Tongue (tissue), 2 donors: Measurements from ENCODE around the gene GRK4. TPM values are rescaled to one million over a fixed set of nuclear protein-coding genes. Genes with fewer than 3 reads are reported as not detected.
"Not testable (repeated sequence)": the region's sequence is repeated elsewhere in the genome, so short reads cannot be mapped to it uniquely, and the experiment has no call there.

Experiments used
- DNase-seq: peaks from one replicate; pipeline ENCODE4 v3.0.0-alpha.2; 2015
- total RNA-seq: library from RNA; depleted of rRNA; stranded (reverse); fragments of >200 nt; gene quantifications from one replicate; pipeline ENCODE4 v1.2.3, GENCODE V29; 2014

The GRK4 gene
- total RNA-seq, 1 donor from 2014 or later: 7.4 TPM

GRCh38 chr4:3040452-3041191 is 77.3 kb downstream of the GRK4 start:
- DNase-seq: no peak

DNA sequence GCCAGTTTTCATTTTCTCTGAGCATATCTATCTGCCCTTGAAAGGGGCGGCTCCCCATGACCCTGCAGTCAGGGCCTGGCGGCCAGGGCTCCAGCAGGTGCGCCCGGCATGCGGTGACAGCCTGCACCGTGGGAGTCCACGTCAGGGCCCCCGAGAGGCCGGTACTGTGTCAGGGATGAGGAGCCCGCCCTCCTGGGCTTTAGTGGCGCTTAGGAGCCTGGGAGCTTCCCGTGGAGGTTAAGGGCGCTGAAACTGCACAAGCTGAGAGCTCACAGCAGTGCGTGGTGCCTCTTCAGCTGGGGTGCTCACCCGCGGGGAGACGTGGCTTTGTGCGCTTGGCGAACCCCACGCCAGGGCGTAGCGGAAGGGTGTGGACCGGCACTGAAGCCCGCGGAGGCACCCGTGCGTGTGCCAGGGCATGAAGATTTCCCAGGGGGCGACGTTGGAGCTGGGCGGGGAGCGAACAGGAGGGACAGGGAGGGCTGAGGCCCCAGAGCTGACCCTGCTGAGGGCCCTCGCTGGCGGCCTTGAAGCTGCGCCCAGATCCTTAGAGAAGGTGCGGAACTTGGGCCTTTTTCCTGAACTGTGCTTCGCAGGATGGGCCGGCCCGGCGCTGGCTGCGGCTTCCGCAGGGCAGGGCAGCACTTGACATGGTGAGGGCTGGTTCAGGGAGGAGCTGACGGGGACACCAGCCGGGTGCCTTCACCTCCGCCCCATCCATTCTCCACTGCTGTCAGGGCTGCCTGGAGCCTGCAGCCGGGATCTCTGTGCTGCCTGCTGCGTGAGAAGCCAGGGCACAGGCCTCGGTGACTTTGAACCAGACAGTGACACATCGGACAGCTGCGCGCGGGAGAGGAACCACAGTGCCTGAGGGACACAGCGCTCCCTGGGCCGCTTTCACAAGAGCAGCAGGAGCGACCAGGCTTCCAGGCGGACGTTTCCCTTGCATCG is 78.1 kb downstream of the GRK4 start:
- DNase-seq: peak; percentile 89

DNA sequence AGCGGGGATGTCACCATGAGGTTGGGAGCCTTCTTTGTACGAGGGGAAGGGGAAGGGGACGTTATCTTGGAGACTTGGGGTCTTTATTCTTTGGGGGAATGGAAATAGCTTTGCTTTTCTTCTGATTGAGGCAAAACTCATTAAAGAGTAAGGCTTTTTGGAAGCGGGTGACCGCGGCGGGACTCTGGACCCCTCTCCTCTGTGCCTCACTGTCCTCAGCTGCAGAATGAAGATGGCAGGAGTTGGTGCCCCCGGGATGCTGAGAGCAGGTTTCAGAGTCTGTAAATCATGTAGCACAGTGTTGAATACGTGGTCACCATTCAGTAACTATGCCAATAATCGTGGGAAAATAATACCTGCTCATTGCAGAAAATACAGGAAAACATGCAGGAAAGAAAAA is 78.9 kb downstream of the GRK4 start:
- no peak for DNase-seq

- no peak for DNase-seq
These were observed 80.1 kb downstream of the GRK4 start for GRCh38 chr4:3043282-3044020.

DNA sequence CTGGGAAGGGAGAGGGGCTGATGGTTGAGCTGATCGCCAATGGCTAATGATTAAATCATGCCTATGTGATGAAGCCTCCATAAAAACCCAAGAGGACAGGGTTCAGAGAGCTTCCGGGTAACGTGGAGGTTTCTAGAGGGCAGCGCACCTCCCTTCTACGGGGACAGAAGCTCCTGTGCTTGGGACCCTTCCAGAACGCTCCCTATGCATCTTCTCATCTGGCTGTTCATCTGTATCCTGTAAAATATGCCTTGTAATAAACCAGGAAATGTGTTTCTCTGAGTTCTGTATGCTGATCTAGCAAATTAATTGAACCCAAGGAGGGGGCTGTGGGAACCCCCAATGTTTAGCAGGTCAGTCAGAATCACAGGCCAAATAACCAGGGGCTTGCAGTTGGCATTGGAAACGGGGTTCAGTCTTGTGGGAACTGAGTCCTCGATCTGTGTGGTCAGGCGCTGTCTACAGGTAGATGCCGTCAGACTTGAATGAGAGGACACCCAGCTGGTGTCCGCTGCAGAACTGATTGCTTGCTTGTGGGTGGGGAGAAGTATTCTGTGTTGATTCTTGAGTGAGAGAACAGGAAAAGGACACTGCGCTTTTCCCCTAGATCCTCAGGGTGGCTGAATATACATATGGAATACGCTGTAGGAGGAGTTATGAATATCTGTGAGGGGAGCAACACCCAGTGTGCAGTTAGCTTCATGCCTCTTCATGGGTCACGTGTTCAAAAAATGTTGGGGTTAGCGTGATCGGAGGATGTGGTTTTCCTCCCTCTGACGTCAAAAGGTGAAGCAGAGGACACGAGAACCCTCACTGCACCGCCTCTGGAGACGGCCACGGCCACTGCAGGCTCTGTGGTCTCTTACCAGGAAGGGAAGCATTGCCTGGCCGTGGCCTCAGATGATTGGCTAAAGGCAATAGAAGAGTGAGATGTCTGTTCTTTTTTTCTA is 81.8 kb downstream of the GRK4 start:
- no peak for DNase-seq

- no peak for DNase-seq
These were observed 82.8 kb downstream of the GRK4 start for GRCh38 chr4:3046162-3046561.

- no peak for DNase-seq
These were observed 83.3 kb downstream of the GRK4 start for GRCh38 chr4:3046623-3047022.

GRCh38 chr4:3047464-3048286 is 84.3 kb downstream of the GRK4 start:
- peak; percentile 73 for DNase-seq

DNA sequence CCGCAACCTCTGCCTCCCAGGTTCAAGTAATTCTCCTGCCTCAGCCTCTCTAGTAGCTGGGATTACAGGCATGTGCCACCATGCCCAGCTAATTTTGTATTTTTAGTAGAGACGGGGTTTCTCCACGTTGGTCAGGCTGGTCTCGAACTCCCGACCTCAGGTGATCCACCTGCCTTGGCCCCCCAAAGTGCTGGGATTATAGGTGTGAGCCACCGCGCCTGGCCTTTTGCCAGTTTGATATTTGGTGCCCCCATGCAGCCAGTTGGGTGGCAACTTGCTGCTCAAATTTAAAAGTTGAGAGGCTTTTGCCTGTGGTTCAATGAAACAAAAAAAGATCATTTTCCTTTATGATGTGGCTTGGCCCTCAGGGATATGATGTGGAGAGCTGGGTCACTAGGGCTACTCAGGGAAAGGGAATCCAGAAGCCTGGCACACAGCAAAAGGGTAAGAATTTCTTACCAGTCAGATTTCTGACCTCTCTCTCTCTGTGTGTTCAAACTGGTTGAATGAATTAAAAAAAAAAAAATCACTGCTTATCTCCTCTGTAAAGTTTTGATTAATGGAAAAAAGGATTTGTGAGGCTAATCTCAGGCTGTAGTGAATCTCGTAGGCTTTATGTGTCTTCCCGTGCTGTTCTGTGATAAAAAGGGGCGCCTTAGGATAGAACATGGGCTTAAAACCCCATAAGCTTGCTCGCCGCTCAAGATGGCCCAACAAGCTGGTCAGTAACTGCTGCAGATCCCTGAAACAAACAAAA is 87.9 kb downstream of the GRK4 start:
- DNase-seq: not testable (repeated sequence)

GRCh38 chr4:3054169-3054759 is 90.9 kb downstream of the GRK4 start:
- DNase-seq: no peak

- DNase-seq: no peak
These were observed 96.6 kb downstream of the GRK4 start for GRCh38 chr4:3059943-3060342.

DNA sequence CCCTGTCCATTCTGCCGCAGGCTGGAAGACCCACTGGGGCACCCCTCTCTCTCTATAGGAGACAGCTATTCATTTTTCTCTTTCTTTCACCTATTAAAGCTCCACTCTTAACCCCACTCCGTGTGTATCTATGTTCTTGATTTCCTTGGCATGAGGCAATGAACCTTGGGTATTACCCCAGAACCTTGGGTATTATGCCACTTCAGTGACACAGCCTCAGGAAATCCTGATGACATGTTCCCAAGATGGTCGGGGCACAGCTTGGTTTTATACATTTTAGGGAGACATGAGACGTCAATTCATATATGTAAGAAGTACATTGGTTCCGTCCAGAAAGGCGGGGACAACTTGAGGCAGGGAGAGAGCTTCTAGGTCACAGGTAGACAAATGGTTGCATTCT is 97.6 kb downstream of the GRK4 start:
- DNase-seq: no peak

- DNase-seq: no peak
These were observed 99.1 kb downstream of the GRK4 start for GRCh38 chr4:3062471-3062870.

DNA sequence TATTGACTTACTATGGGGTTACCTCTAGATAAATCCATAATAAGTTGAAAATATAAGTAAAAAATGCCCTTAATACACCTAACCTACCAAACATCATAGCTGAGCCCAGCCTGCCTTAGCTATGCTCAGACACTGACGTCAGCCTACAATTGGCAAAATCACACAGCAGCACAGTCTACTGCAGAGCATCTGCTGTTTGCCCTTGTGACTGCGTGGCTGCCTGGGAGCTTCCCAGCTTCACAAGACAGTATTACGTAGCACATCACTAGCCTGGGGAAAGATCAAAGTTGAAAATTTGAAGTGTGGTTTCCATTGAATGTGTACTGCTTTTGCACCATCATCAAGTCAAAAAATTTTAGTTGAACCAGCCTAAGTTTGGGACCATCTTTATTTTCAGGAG is 102.2 kb downstream of the GRK4 start:
- DNase-seq: no peak

DNA sequence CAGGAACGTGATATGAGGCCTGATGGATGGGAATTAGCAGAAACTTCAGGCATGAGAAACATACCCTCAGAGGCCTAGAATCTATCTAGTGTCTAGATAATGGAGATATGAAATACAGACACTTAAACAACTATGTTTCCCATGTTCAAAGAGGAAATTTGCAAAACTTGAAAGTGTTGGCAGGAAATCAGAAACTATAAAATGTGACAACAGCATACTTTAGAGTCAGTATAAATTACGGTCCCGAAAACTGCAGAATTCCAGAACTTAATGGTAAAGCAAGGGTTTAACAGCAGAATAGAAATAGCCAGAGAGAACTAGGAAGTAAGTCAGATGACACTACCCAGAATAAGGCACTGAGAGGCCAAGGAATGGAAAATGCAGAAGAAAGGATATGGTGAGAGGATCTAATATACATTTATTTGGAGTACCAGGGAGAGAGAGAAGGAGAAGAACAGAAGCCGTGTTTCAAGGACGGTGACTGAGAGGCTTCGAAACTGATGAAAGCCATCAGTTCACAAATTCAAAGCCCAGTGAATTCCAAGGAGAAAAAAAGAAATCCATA is 103.5 kb downstream of the GRK4 start:
- DNase-seq: no peak

GRCh38 chr4:3067473-3068001 is 104.2 kb downstream of the GRK4 start:
- no peak for DNase-seq

DNA sequence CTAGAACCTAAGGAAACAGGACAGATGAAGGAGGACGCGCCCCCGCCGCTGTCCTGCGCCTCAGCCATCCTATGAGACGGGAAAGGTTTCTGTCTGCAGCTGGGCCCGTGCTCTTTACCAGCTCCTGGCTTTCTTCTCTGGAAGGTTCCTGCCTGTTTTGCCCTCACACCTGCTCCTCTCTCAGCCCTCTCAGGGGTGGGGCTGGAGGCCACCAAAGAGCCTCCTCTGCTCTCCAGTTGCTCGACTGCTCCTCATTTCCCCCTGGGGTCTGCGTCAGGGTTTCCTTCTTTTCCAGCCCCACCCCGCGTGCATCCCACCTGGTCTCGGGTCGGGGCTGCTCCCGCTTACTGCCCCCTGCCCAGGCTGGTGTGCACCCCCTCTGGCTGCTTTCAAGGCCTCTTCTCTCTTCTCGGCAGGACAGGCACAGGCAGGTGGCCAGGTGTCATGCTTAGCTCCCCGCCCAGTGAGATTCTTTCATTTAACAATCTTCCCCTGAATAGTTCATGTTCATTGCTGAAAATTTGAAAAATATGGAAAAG is 106.4 kb downstream of the GRK4 start:
- no peak for DNase-seq

DNA sequence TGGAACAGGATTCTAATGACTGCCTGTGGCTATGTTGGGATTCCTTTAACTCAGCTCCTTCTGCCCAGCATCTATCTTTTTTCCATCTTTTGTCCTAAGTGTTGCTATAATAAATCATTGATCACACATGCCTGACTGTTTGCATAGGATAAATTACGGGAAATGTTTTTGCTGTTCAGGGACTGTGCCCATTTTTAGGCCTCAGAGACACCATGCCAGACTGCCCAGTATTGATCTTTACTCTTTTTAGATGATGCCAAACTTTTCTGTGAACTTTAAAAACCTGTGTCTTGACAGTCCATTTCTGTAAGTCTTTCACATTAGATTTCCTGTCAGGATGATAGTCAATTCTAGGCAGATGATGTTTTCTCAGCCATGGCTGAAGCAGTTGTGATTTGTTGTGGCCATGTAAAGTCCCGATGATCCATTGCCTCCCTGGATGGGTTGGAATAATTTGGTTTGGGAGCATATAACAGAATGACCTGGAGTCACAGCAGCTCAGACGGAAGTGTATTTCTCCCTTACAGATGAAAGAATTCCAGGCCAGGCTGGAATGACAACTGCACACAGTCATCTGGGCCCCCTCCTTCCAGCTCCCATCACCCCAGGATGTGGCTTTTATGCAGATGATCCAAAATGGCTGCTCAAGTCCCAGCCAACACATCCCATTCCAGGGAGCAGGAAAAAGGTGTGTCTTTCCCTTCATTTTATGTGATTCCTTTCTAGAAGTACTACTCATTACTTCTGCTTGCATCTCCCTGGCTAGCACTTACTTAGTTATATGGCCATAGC is 107.5 kb downstream of the GRK4 start:
- no peak for DNase-seq
